GM19324 (cell line): ENCODE measurements around the gene CPNE6.

Experiments used
- ATAC-seq: cut with Tn5 transposase; IDR thresholded peaks from one replicate; pipeline ENCODE4 v1.9.1; 2021; ENCODE audit warnings: mild to moderate bottlenecking, moderate library complexity; ENCODE audit not compliant: unreplicated experiment, low FRiP score

CPNE6 gene

GRCh38 chr14:24067133-24068082 lies 4.0 kb upstream of the CPNE6 start:
- ATAC-seq, result no peak

- no peak for ATAC-seq
Measured at GRCh38 chr14:24068711-24069410, 2.5 kb upstream of the CPNE6 start.

- no peak for ATAC-seq
Measured at GRCh38 chr14:24069411-24069735, 2.0 kb upstream of the CPNE6 start.

- no peak for ATAC-seq
Measured at GRCh38 chr14:24070285-24071143, 848 bp upstream of the CPNE6 start.

GRCh38 chr14:24071836-24072430 lies 571 bp downstream of the CPNE6 start:
- ATAC-seq, result no peak

GRCh38 chr14:24072436-24072835 lies 1.1 kb downstream of the CPNE6 start:
- no peak for ATAC-seq

- ATAC-seq, result no peak
Measured at GRCh38 chr14:24072881-24073877, 1.8 kb downstream of the CPNE6 start.

GRCh38 chr14:24074625-24075484 lies 3.5 kb downstream of the CPNE6 start:
- ATAC-seq, result no peak

GRCh38 chr14:24075485-24076301 lies 4.3 kb downstream of the CPNE6 start:
- ATAC-seq, result no peak

GRCh38 chr14:24076302-24076601 lies 4.9 kb downstream of the CPNE6 start:
- no peak for ATAC-seq

- no peak for ATAC-seq
Measured at GRCh38 chr14:24077086-24077485, 5.7 kb downstream of the CPNE6 start.

- ATAC-seq, result no peak
Measured at GRCh38 chr14:24078146-24078545, 6.8 kb downstream of the CPNE6 start.

GRCh38 chr14:24079491-24080141 lies 8.3 kb downstream of the CPNE6 start:
- no peak for ATAC-seq

GRCh38 chr14:24080142-24080530 lies 8.8 kb downstream of the CPNE6 start:
- ATAC-seq, result no peak

- ATAC-seq, result peak; percentile 86
Measured at GRCh38 chr14:24080888-24081738, 9.8 kb downstream of the CPNE6 start.

GRCh38 chr14:24081739-24082211 lies 10.4 kb downstream of the CPNE6 start:
- ATAC-seq, result no peak
